NB4 (cell line): ENCODE data around the gene CTSD.

Experiments used
- CTCF ChIP-seq: IDR thresholded peaks from one replicate; pipeline ENCODE4 v1.5.1; 2012; ENCODE audit warnings: low read depth, low read length
- MAX ChIP-seq: IDR thresholded peaks from 2 replicates; pipeline ENCODE4 v1.6.1; 2011; ENCODE audit warnings: low read depth, low read length
- MYC ChIP-seq: IDR thresholded peaks from 2 replicates; pipeline ENCODE4 v1.6.1; 2011; ENCODE audit warnings: low read depth, low read length
- POLR2A ChIP-seq: IDR thresholded peaks from 2 replicates; pipeline ENCODE4 v1.6.1; 2011; ENCODE audit warnings: mild to moderate bottlenecking; ENCODE audit not compliant: insufficient read length; ENCODE audit errors: extremely low read depth

GRCh38 chr11:1762537-1763302, 1.0 kb downstream of the CTSD start:
- TF ChIP-seq CTCF (no peak), MAX (no peak), POLR2A (no peak), MYC (no peak)
